ENCODE measurements around the gene TTYH3. TPM values are rescaled to one million over a fixed set of nuclear protein-coding genes. Genes with fewer than 3 reads are reported as not detected.

The TTYH3 gene
- total RNA-seq, 2 experiments from 2014 or later: 23.8 to 63.6 TPM

DNA sequence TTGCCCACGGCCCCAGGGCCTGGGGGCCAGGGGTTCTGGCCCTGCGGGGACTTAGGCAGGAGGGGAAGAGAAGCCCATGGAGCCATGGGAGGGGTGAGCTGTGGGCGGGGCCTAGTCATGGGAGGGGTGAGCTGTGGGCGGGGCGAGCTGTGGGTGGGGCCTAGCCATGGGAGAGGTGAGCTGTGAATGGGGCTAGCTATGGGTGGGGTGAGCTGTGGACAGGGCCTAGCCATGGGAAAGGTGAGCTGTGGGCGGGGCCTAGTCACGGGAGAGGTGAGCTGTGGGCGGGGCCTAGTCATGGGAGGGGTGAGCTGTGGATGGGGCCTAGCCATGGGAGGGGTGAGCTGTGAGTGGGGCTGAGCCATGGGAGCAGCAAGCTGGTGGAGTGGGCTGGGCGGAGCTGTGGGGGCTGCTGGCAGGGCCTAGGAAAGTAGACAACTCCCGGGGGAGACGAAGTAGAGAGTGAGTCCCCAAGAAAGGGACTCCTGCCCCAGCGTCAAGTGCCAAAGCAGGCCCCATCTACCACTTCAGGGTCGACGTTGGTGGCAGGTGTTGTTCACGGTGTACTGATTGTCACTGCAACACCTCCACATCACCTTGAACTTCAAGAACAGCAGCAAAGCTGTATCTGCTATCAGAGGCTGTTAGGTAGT lies 19.2 kb upstream of the TTYH3 start:
- Histone ChIP-seq H3K9me2 (ENCODE audit: insufficient read depth, low read length) (no peaks in the 10 kb centered on the region), H3K27ac (ENCODE audit: low read depth, low read length, poor library complexity, severe bottlenecking) (no peak overlapping the region), H2AFZ (ENCODE audit: low read length) (no peak overlapping the region), H3K79me2 (ENCODE audit: insufficient read depth, low read depth, low read length) (no peaks in the 10 kb centered on the region), H3K9me3 (ENCODE audit: low read length) (no peaks in the 10 kb centered on the region), H3K4me1 (ENCODE audit: insufficient read depth, low read length, poor library complexity, severe bottlenecking) (peaks cover 26% of the 10 kb centered on the region), H3K4me2 (ENCODE audit: low read length) (peak overlapping the region; percentile 39; the same call in 1 of the 2 replicates), H4K20me1 (ENCODE audit: insufficient read depth, low read length) (no peaks in the 10 kb centered on the region), H3K4me3 (ENCODE audit: low read depth, low read length, poor library complexity, severe bottlenecking) (no peak overlapping the region), H3K36me3 (ENCODE audit: insufficient read depth, low read length) (no peaks in the 10 kb centered on the region)
- peak; percentile 38 for DNase-seq (ENCODE audit: low spot score)
- ChIA-PET CTCF (ENCODE audit: unreplicated experiment) (no interaction called here), POLR2A (interaction anchor here (0.5 to 1.4 kb wide), 5 partner anchors 10 to 282 kb away, joined by 3 to 9 read pairs (median 3); no protein-coding TSS in a partner anchor)
- BruUV-seq (replicated peaks): no TSS peak
- intact Hi-C loops (cut with micrococcal nuclease; ENCODE audit: unreplicated experiment): loop anchor here (2.0 to 5.0 kb wide), 2 partner anchors 32 to 45 kb away; no protein-coding TSS in a partner anchor
- TF ChIP-seq, protein P1, sequence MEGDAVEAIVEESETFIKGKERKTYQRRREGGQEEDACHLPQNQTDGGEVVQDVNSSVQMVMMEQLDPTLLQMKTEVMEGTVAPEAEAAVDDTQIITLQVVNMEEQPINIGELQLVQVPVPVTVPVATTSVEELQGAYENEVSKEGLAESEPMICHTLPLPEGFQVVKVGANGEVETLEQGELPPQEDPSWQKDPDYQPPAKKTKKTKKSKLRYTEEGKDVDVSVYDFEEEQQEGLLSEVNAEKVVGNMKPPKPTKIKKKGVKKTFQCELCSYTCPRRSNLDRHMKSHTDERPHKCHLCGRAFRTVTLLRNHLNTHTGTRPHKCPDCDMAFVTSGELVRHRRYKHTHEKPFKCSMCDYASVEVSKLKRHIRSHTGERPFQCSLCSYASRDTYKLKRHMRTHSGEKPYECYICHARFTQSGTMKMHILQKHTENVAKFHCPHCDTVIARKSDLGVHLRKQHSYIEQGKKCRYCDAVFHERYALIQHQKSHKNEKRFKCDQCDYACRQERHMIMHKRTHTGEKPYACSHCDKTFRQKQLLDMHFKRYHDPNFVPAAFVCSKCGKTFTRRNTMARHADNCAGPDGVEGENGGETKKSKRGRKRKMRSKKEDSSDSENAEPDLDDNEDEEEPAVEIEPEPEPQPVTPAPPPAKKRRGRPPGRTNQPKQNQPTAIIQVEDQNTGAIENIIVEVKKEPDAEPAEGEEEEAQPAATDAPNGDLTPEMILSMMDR (conservative IDR thresholded peaks at IDR 0.05; ENCODE audit: low read length): no peak
- no peak for TF ChIP-seq EZH2phosphoT487 (IDR thresholded peaks at IDR 0.05; ENCODE audit: borderline replicate concordance, low read depth, low read length)

DNA sequence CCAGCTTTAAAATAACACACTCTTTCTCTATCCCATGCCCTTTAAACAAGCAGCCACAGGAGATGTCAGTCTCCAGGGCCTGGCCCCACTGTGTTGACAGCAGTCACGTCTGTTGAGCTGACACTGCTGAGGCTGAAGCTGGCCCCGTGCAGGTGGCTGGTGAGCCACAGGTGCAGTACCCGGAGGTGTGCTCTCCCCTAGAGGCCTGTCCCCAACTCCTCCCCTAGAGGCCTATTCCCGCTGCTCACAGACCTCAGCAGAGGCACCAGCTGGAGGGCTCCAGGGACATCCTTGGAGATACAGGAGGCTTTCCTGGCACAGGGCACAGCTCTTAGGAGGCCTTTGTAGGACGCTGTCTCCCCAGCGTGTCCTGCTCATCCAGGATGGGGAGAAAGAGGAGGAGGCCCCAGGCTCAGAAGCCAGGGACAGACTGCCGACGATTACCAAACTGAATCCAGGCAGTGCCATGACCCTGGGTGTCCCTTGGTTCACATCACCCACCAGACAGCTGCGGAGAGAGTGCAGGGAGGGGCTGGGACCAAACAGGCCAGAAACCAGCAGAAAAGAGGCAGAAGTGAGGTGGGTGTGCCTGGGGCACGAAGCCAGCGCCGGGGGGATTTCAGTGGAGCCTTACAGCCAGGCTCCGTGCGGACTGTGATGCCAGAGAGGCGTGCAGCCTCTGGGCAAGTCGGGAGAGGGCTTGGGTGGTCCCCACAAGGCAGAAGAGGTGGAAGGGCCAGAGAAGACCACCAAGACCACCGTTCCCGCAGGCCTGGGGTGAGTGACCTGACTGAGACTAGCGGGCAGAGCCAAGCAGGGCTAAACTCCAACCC lies 18.5 kb upstream of the TTYH3 start:
- Histone ChIP-seq H3K9me2 (ENCODE audit: insufficient read depth, low read length) (no peaks in the 10 kb centered on the region), H3K36me3 (ENCODE audit: insufficient read depth, low read length) (no peaks in the 10 kb centered on the region), H3K27ac (ENCODE audit: low read depth, low read length, poor library complexity, severe bottlenecking) (no peak overlapping the region), H3K4me1 (ENCODE audit: insufficient read depth, low read length, poor library complexity, severe bottlenecking) (peaks cover 26% of the 10 kb centered on the region), H3K79me2 (ENCODE audit: insufficient read depth, low read depth, low read length) (no peaks in the 10 kb centered on the region), H3K4me2 (ENCODE audit: low read length) (peak overlapping the region; percentile 39), H4K20me1 (ENCODE audit: insufficient read depth, low read length) (no peaks in the 10 kb centered on the region), H3K4me3 (ENCODE audit: low read depth, low read length, poor library complexity, severe bottlenecking) (no peak overlapping the region), H3K9me3 (ENCODE audit: low read length) (no peaks in the 10 kb centered on the region), H2AFZ (ENCODE audit: low read length) (no peak overlapping the region; the same call in 1 of the 2 replicates)
- DNase-seq (ENCODE audit: low spot score): peak; percentile 59
- intact Hi-C loops (cut with micrococcal nuclease; ENCODE audit: unreplicated experiment): loop anchor here (2.0 to 5.0 kb wide), 2 partner anchors 31 to 46 kb away; no protein-coding TSS in a partner anchor
- no TSS peak for BruUV-seq (replicated peaks)
- ChIA-PET CTCF (ENCODE audit: unreplicated experiment) (interaction anchor here (0.6 to 1.2 kb wide), 4 partner anchors 18 to 97 kb away, joined by 3 to 4 read pairs (median 4); no protein-coding TSS in a partner anchor), POLR2A (interaction anchor here (0.7 to 1.4 kb wide), 5 partner anchors 11 to 281 kb away, joined by 3 to 9 read pairs (median 3); no protein-coding TSS in a partner anchor)
- TF ChIP-seq, protein P1 (conservative IDR thresholded peaks at IDR 0.05; ENCODE audit: low read length): no peak
- TF ChIP-seq EZH2phosphoT487 (IDR thresholded peaks at IDR 0.05; ENCODE audit: borderline replicate concordance, low read depth, low read length): no peak

Data from OCI-LY7 (cell line).